HepG2 (cell line): ENCODE results near the gene CCNB1IP1. TPM values are rescaled to one million over a fixed set of nuclear protein-coding genes. Genes with fewer than 3 reads are reported as not detected.

Experiments used
- KMT2B ChIP-seq: IDR thresholded peaks from 2 replicates; pipeline ENCODE4 v1.6.1; 2016; ENCODE audit warnings: missing genetic modification reagents, missing compliant biosample characterization
- MAX ChIP-seq: IDR thresholded peaks from 2 replicates; pipeline ENCODE4 v1.6.1; 2012; ENCODE audit warnings: inconsistent platforms
- MIER2 ChIP-seq: IDR thresholded peaks from 2 replicates; pipeline ENCODE4 v1.6.1; 2016; ENCODE audit warnings: missing biosample characterization, missing genetic modification reagents
- NFYC ChIP-seq: IDR thresholded peaks from 2 replicates; pipeline ENCODE4 v1.6.1; 2016; ENCODE audit warnings: missing genetic modification reagents, missing compliant biosample characterization
- PPARG ChIP-seq: conservative IDR thresholded peaks from 2 replicates; pipeline ENCODE4 v1.6.1; 2016; ENCODE audit warnings: missing biosample characterization, missing genetic modification reagents
- RAD21 ChIP-seq: fragments of 450-650 bp; formaldehyde crosslinking; IDR thresholded peaks from 2 replicates; pipeline ENCODE4 v1.5.0; 2020; ENCODE audit warnings: mild to moderate bottlenecking
- RXRA ChIP-seq: sonication (generic); formaldehyde crosslinking; IDR thresholded peaks from 2 replicates; pipeline ENCODE4 v1.5.1; 2020; ENCODE audit warnings: missing genetic modification reagents
- SMYD3 ChIP-seq: sonication (generic); formaldehyde crosslinking; IDR thresholded peaks from 2 replicates; pipeline ENCODE4 v1.8.1; 2023; ENCODE audit warnings: mild to moderate bottlenecking, missing genetic modification reagents
- SUZ12 ChIP-seq: fragments of 150-350 bp; IDR thresholded peaks from 2 replicates; pipeline ENCODE4 v1.6.1; 2014; ENCODE audit warnings: low read depth, low read length
- TERF1 ChIP-seq: sonication (generic); formaldehyde crosslinking; IDR thresholded peaks from 2 replicates; pipeline ENCODE4 v1.8.0; 2022; ENCODE audit warnings: mild to moderate bottlenecking, missing genetic modification reagents, moderate library complexity
- TGIF2 ChIP-seq: IDR thresholded peaks from 2 replicates; pipeline ENCODE4 v1.6.1; 2016; ENCODE audit warnings: control low read depth, missing compliant biosample characterization
- THYN1 ChIP-seq: sonication (generic); formaldehyde crosslinking; IDR thresholded peaks from 2 replicates; pipeline ENCODE4 v1.8.1; 2023; ENCODE audit warnings: low read depth, mild to moderate bottlenecking, moderate library complexity, missing genetic modification reagents, borderline replicate concordance
- TRAFD1 ChIP-seq: sonication (generic); formaldehyde crosslinking; IDR thresholded peaks from 2 replicates; pipeline ENCODE4 v1.5.1; 2020; ENCODE audit warnings: missing genetic modification reagents, mild to moderate bottlenecking, borderline replicate concordance
- ZBTB7A ChIP-seq: sonication (generic); formaldehyde crosslinking; IDR thresholded peaks from 2 replicates; pipeline ENCODE4 v1.8.0; 2022; ENCODE audit warnings: mild to moderate bottlenecking, missing genetic modification reagents
- ZIK1 ChIP-seq: sonication (generic); formaldehyde crosslinking; IDR thresholded peaks from 2 replicates; pipeline ENCODE4 v1.5.0; 2020; ENCODE audit warnings: mild to moderate bottlenecking, low read depth, missing genetic modification reagents, borderline replicate concordance
- ZNF605 ChIP-seq: sonication (generic); formaldehyde crosslinking; IDR thresholded peaks from 2 replicates; pipeline ENCODE4 v1.8.0; 2022; ENCODE audit warnings: mild to moderate bottlenecking, missing genetic modification reagents
- ZNF678 ChIP-seq: sonication (generic); formaldehyde crosslinking; IDR thresholded peaks from 2 replicates; pipeline ENCODE4 v1.4.0; 2020; ENCODE audit warnings: mild to moderate bottlenecking, missing genetic modification reagents
- ZNF691 ChIP-seq: sonication (generic); formaldehyde crosslinking; IDR thresholded peaks from 2 replicates; pipeline ENCODE4 v1.4.0; 2020; ENCODE audit warnings: missing genetic modification reagents, low read depth, mild to moderate bottlenecking, borderline replicate concordance
- ZSCAN12 ChIP-seq: sonication (generic); formaldehyde crosslinking; IDR thresholded peaks from 2 replicates; pipeline ENCODE4 v1.9.0; 2021; ENCODE audit warnings: mild to moderate bottlenecking, missing genetic modification reagents
- polyA plus RNA-seq, 8 experiments: library from polyadenylated mRNA; depleted of rRNA in 3 of 8; stranded (reverse) in 7 of 8; unstranded in 1 of 8; fragments of >200 nt; fragmentation: Illumina TruSeq in 4 of 8; extraction: Trizol in 4 of 8; gene quantifications; 2 replicates each; pipeline versions ENCODE4 v1.2.1 to v1.2.3, GENCODE V29; 2011 to 2016; ENCODE audit warnings: low read depth in 4 of 8, missing spikeins in 1 of 8, mixed read lengths in 1 of 8; ENCODE audit not compliant: insufficient read depth in 1 of 8
- total RNA-seq, 5 experiments: library from RNA; depleted of rRNA; stranded (reverse); fragments of >200 nt; fragmentation: Illumina TruSeq; extraction: Trizol; gene quantifications; 2 replicates each; pipeline ENCODE4 v1.2.3, GENCODE V29; 2016; ENCODE audit warnings: low read depth in 1 of 5
- TF ChIP-seq, protein P1 (sequence below): sonication (generic); formaldehyde crosslinking; IDR thresholded peaks from 2 replicates; pipeline ENCODE4 v1.4.0; 2020; ENCODE audit warnings: missing genetic modification reagents
- TF ChIP-seq, protein P2 (sequence below): IDR thresholded peaks from 2 replicates; pipeline ENCODE4 v1.6.1; 2016; ENCODE audit warnings: missing biosample characterization, missing genetic modification reagents, low read depth

The CCNB1IP1 gene
- total and polyA plus RNA-seq, 2 of the 13 experiments (the other 11 are each of a cell fraction or from before 2014, with no cell fraction given): 98.3 to 125 TPM

GRCh38 chr14:20343092-20343861, 10.2 kb upstream of the CCNB1IP1 start, which contains the start of gene PARP2 (continued):
- peak; percentile 52; the same call in 1 of the 2 replicates for TF ChIP-seq TGIF2 (CRISPR knock-in tag)
- peak; percentile 86 for TF ChIP-seq MIER2 (CRISPR knock-in tag)
- peak; percentile 61; the same call in 1 of the 2 replicates for TF ChIP-seq NFYC (CRISPR knock-in tag)
- peak; percentile 84 for TF ChIP-seq MAX
- TF ChIP-seq ZSCAN12 (CRISPR knock-in tag): no peak
- 0 out of 2 replicates have a peak, but pooled peaks have one; percentile 20 for TF ChIP-seq ZNF678
- TF ChIP-seq ZBTB7A (CRISPR knock-in tag): 0 out of 2 replicates have a peak, but pooled peaks have one; percentile 18
- TF ChIP-seq SUZ12: peak; percentile 86
- TF ChIP-seq, protein P1, sequence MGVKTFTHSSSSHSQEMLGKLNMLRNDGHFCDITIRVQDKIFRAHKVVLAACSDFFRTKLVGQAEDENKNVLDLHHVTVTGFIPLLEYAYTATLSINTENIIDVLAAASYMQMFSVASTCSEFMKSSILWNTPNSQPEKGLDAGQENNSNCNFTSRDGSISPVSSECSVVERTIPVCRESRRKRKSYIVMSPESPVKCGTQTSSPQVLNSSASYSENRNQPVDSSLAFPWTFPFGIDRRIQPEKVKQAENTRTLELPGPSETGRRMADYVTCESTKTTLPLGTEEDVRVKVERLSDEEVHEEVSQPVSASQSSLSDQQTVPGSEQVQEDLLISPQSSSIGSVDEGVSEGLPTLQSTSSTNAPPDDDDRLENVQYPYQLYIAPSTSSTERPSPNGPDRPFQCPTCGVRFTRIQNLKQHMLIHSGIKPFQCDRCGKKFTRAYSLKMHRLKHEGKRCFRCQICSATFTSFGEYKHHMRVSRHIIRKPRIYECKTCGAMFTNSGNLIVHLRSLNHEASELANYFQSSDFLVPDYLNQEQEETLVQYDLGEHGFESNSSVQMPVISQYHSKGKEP (CRISPR knock-in tag): no peak
- TF ChIP-seq RAD21 (CRISPR knock-in tag): peak; percentile 42; the same call in 1 of the 2 replicates
- TF ChIP-seq PPARG (CRISPR knock-in tag): peak; percentile 52
- TF ChIP-seq, protein P2, sequence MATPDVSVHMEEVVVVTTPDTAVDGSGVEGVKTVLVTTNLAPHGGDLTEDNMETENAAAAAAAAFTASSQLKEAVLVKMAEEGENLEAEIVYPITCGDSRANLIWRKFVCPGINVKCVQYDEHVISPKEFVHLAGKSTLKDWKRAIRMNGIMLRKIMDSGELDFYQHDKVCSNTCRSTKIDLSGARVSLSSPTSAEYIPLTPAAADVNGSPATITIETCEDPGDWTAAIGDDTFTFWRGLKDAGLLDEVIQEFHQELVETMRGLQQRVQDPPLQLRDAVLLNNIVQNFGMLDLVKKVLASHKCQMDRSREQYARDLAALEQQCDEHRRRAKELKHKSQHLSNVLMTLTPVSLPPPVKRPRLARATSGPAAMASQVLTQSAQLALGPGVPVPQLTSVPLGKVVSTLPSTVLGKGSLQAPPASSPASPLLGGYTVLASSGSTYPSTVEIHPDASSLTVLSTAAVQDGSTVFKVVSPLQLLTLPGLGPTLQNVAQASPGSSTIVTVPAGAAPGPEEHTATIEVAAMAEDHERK (CRISPR knock-in tag): no peak
- peak; percentile 97 for TF ChIP-seq KMT2B
- no peak for TF ChIP-seq TERF1 (CRISPR knock-in tag)
- peak; percentile 53; the same call in 1 of the 2 replicates for TF ChIP-seq ZNF691 (CRISPR knock-in tag)
- peak; percentile 63; the same call in 1 of the 2 replicates for TF ChIP-seq TRAFD1
- TF ChIP-seq SMYD3 (CRISPR knock-in tag): peak; percentile 99
- peak; percentile 67 for TF ChIP-seq RXRA (CRISPR knock-in tag)
- TF ChIP-seq THYN1 (CRISPR knock-in tag): peak; percentile 70; the same call in 1 of the 2 replicates
- no peak for TF ChIP-seq ZIK1
- peak; percentile 70 for TF ChIP-seq ZNF605
